ENCODE results near the gene CD99.

- no peak for TF ChIP-seq CTCF (conservative IDR thresholded peaks at IDR 0.05; ENCODE audit: low read length)
- TF ChIP-seq EZH2phosphoT487 (IDR thresholded peaks at IDR 0.05; ENCODE audit: borderline replicate concordance), result no peak
Measured at GRCh38 chrX:2656257-2656836, 34.7 kb upstream of the CD99 start.
